GM12872 (cell line): ENCODE data around the gene CHN2.

Experiments used
- CTCF ChIP-seq: IDR thresholded peaks from 3 replicates; pipeline ENCODE4 v1.5.1; 2011; ENCODE audit warnings: low read depth, mild to moderate bottlenecking, low read length, moderate library complexity; ENCODE audit not compliant: insufficient read depth

CHN2 gene

GRCh38 chr7:29335188-29336083, 140.9 kb downstream of the CHN2 start:
- no peak for TF ChIP-seq CTCF

- no peak for TF ChIP-seq CTCF
These were observed 143.1 kb downstream of the CHN2 start for GRCh38 chr7:29337546-29338116.

GRCh38 chr7:29340696-29341095, 146.1 kb downstream of the CHN2 start:
- TF ChIP-seq CTCF: no peak

GRCh38 chr7:29341156-29341555, 146.6 kb downstream of the CHN2 start:
- no peak for TF ChIP-seq CTCF

GRCh38 chr7:29342761-29343160, 148.2 kb downstream of the CHN2 start:
- TF ChIP-seq CTCF: no peak

- TF ChIP-seq CTCF: no peak
These were observed 148.8 kb downstream of the CHN2 start for GRCh38 chr7:29343399-29343798.

- no peak for TF ChIP-seq CTCF
These were observed 149.9 kb downstream of the CHN2 start for GRCh38 chr7:29344334-29344978.
